HG02763 (cell line): Measurements from ENCODE around the gene ESPNL.
A peak's percentile ranks its signal among the peaks of the same experiment; 100 is the strongest.
"Not testable (repeated sequence)": the region's sequence is repeated elsewhere in the genome, so short reads cannot be mapped to it uniquely, and the experiment has no call there.

Experiments used
- ATAC-seq: cut with Tn5 transposase; IDR thresholded peaks from one replicate; pipeline ENCODE4 v1.9.1; 2021; ENCODE audit warnings: mild to moderate bottlenecking, moderate library complexity; ENCODE audit not compliant: unreplicated experiment

Gene ESPNL

GRCh38 chr2:238100049-238100820 is at the start of gene ESPNL:
Gene ESPNL (plus strand): TSS chr2:238100340. CDS start chr2:238100420, 80 bp downstream.
- ATAC-seq = no peak

- no peak for ATAC-seq
Observed at GRCh38 chr2:238053191-238053776, 46.9 kb upstream of the ESPNL start.

GRCh38 chr2:238055841-238056240 is 44.3 kb upstream of the ESPNL start:
- no peak for ATAC-seq

GRCh38 chr2:238057696-238058575 is 42.2 kb upstream of the ESPNL start:
- ATAC-seq = not testable (repeated sequence)

GRCh38 chr2:238059505-238059904 is 40.6 kb upstream of the ESPNL start:
- ATAC-seq = no peak

GRCh38 chr2:238060096-238060541 is 40.0 kb upstream of the ESPNL start:
- no peak for ATAC-seq

- ATAC-seq = peak; percentile 95
Observed at GRCh38 chr2:238060542-238061314, 39.4 kb upstream of the ESPNL start, which contains the start of gene SCLY. Gene SCLY (plus strand): TSS chr2:238061001. CDS start chr2:238061055, 54 bp downstream.

- ATAC-seq = no peak
Observed at GRCh38 chr2:238061315-238062202, 38.6 kb upstream of the ESPNL start.

- ATAC-seq = no peak
Observed at GRCh38 chr2:238063414-238064189, 36.5 kb upstream of the ESPNL start.

- ATAC-seq = no peak
Observed at GRCh38 chr2:238064376-238064775, 35.8 kb upstream of the ESPNL start.

GRCh38 chr2:238065071-238065846 is 34.9 kb upstream of the ESPNL start:
- no peak for ATAC-seq

GRCh38 chr2:238066218-238066617 is 33.9 kb upstream of the ESPNL start:
- ATAC-seq = no peak

- not testable (repeated sequence) for ATAC-seq
Observed at GRCh38 chr2:238066718-238067117, 33.4 kb upstream of the ESPNL start.

- no peak for ATAC-seq
Observed at GRCh38 chr2:238067939-238068338, 32.2 kb upstream of the ESPNL start.

GRCh38 chr2:238069021-238069709 is 31.0 kb upstream of the ESPNL start:
- ATAC-seq = no peak

- ATAC-seq = no peak
Observed at GRCh38 chr2:238069877-238070276, 30.3 kb upstream of the ESPNL start.

- no peak for ATAC-seq
Observed at GRCh38 chr2:238075397-238075796, 24.7 kb upstream of the ESPNL start.
